Right lobe of liver (tissue), 4 donors: ENCODE results near the gene CCDC88A.

ENCODE experiments used
- CTCF ChIP-seq, 4 donors: fragments of 200-600 bp in 3 of 4; fragments of 450-650 bp in 1 of 4; IDR thresholded peaks; one replicate each; pipeline versions ENCODE4 v1.5.1 to v1.8.0; 2016 to 2022; ENCODE audit warnings: antibody characterized with exemption in 4 of 4, mild to moderate bottlenecking in 2 of 4
- POLR2A ChIP-seq: fragments of 450-650 bp; IDR thresholded peaks from one replicate; pipeline ENCODE4 v1.6.1; 2017; ENCODE audit warnings: antibody characterized with exemption, mild to moderate bottlenecking
- donor health status: DM: no; HTN: no; CAD: no.
- donor health status: DM: no; HTN: no; CAD: no.
- donor health status: DM: no; HTN: yes; CAD: no.

- no peak for TF ChIP-seq POLR2A
- no peak for TF ChIP-seq CTCF (IDR thresholded peaks at IDR 0.05)
These were observed 34.9 kb downstream of the CCDC88A start for GRCh38 chr2:55384786-55385185.
